Measurements from ENCODE around the gene CLK3. TPM values are rescaled to one million over a fixed set of nuclear protein-coding genes. Genes with fewer than 3 reads are reported as not detected.

The CLK3 gene
- total RNA-seq, 1 experiment from 2014 or later, result 31.9 TPM

Other genes with a start within 250 kb of the CLK3 start
- 1.2 TPM in 1 of 2 replicates, not detected in the other for gene CYP11A1, start 248.2 kb upstream of the CLK3 start, total RNA-seq (2014; rRNA removed; shearing (Covaris generic))
- 12.6 and 14.3 TPM in 2 replicates for gene SEMA7A, start 181.9 kb upstream of the CLK3 start, total RNA-seq (2014; rRNA removed; shearing (Covaris generic))
- gene UBL7, start 154.7 kb upstream of the CLK3 start, total RNA-seq (2014; rRNA removed; shearing (Covaris generic)), result 102 and 137 TPM in 2 replicates
- gene ARID3B, start 74.6 kb upstream of the CLK3 start, total RNA-seq (2014; rRNA removed; shearing (Covaris generic)), result 1.5 and 1.7 TPM in 2 replicates
- 5.8 and 7.1 TPM in 2 replicates for gene EDC3, start 80.2 kb downstream of the CLK3 start, total RNA-seq (2014; rRNA removed; shearing (Covaris generic))
- 0.17 and 0.22 TPM in 2 replicates for gene CYP1A1, start 109.7 kb downstream of the CLK3 start, total RNA-seq (2014; rRNA removed; shearing (Covaris generic))
- not detected in 2 replicates for gene CYP1A2, start 133.0 kb downstream of the CLK3 start, total RNA-seq (2014; rRNA removed; shearing (Covaris generic))
- 28.3 and 29.8 TPM in 2 replicates for gene CSK, start 166.2 kb downstream of the CLK3 start, total RNA-seq (2014; rRNA removed; shearing (Covaris generic))
- not detected in 2 replicates for gene LMAN1L, start 197.0 kb downstream of the CLK3 start, total RNA-seq (2014; rRNA removed; shearing (Covaris generic))
- not detected in 2 replicates for gene CPLX3, start 210.8 kb downstream of the CLK3 start, total RNA-seq (2014; rRNA removed; shearing (Covaris generic))
- gene ULK3, start 227.3 kb downstream of the CLK3 start, total RNA-seq (2014; rRNA removed; shearing (Covaris generic)), result 35.9 and 40.1 TPM in 2 replicates